Posterior cingulate gyrus (tissue), 11 donors: ENCODE measurements around the gene DPY19L1.
"Not testable (repeated sequence)": the region's sequence is repeated elsewhere in the genome, so short reads cannot be mapped to it uniquely, and the experiment has no call there.

ENCODE experiments used
- DNase-seq, 10 donors: peaks; one replicate each; pipeline versions ENCODE4 v3.0.0 to v3.0.0-alpha.2; 2020 to 2021; ENCODE audit warnings: mixed read lengths in 3 of 10
- intact Hi-C: fragments of 100-400 bp; cut with DNase I; formaldehyde crosslinking; loops from one replicate; pipeline ENCODE4 v1.15.1; 2023

DPY19L1 gene

GRCh38 chr7:34931739-34932138, 105.5 kb downstream of the DPY19L1 start:
- intact Hi-C loops: no loop called here
- DNase-seq: no peak

- DNase-seq: peak in 2 of 10 donors; percentile 67 to 80
- intact Hi-C loops: loop anchor here (10.0 kb wide), 1 partner anchor 55 kb away; no protein-coding TSS in a partner anchor
These were observed 107.5 kb downstream of the DPY19L1 start for GRCh38 chr7:34929783-34930182.

GRCh38 chr7:34928560-34928959, 108.7 kb downstream of the DPY19L1 start:
- no peak for DNase-seq
- intact Hi-C loops: loop anchor here (1.0 to 10.0 kb wide), 3 partner anchors 54 to 169 kb away; no protein-coding TSS in a partner anchor

- intact Hi-C loops: loop anchor here (1.0 to 10.0 kb wide), 3 partner anchors 53 to 169 kb away; no protein-coding TSS in a partner anchor
These were observed 109.2 kb downstream of the DPY19L1 start for GRCh38 chr7:34928052-34928451.

GRCh38 chr7:34920470-34920869, 116.8 kb downstream of the DPY19L1 start:
- intact Hi-C loops: loop anchor here (10.0 kb wide), 1 partner anchor 46 kb away; no protein-coding TSS in a partner anchor
- DNase-seq: not testable (repeated sequence)

More at GRCh38 chr7:34928052-34928451, 109.2 kb downstream of the DPY19L1 start:
- DNase-seq: peak; percentile 34 to 95 (median 83)

GRCh38 chr7:34919038-34919437, 118.2 kb downstream of the DPY19L1 start:
- intact Hi-C loops, DNase-seq: not testable (repeated sequence)

- DNase-seq, intact Hi-C loops: not testable (repeated sequence)
These were observed 119.0 kb downstream of the DPY19L1 start for GRCh38 chr7:34918198-34918861.

- intact Hi-C loops, DNase-seq: not testable (repeated sequence)
These were observed 119.8 kb downstream of the DPY19L1 start for GRCh38 chr7:34917515-34917914.

- intact Hi-C loops: no loop called here
- DNase-seq: no peak
These were observed 121.0 kb downstream of the DPY19L1 start for GRCh38 chr7:34916267-34916666.

GRCh38 chr7:34912236-34912635, 125.0 kb downstream of the DPY19L1 start:
- intact Hi-C loops: no loop called here
- no peak for DNase-seq

GRCh38 chr7:34906266-34906850, 130.9 kb downstream of the DPY19L1 start:
- intact Hi-C loops, DNase-seq: not testable (repeated sequence)

- no peak for DNase-seq
- intact Hi-C loops: no loop called here
These were observed 132.3 kb downstream of the DPY19L1 start for GRCh38 chr7:34904987-34905386.

- intact Hi-C loops, DNase-seq: not testable (repeated sequence)
These were observed 133.4 kb downstream of the DPY19L1 start for GRCh38 chr7:34903921-34904320.

GRCh38 chr7:34902182-34902581, 135.1 kb downstream of the DPY19L1 start:
- intact Hi-C loops: no loop called here
- DNase-seq: no peak

GRCh38 chr7:34900891-34901513, 136.3 kb downstream of the DPY19L1 start:
- intact Hi-C loops: no loop called here

GRCh38 chr7:34895202-34895601, 142.1 kb downstream of the DPY19L1 start:
- intact Hi-C loops: no loop called here
- DNase-seq: no peak

More at GRCh38 chr7:34900891-34901513, 136.3 kb downstream of the DPY19L1 start:
- no peak for DNase-seq

- intact Hi-C loops: no loop called here
- DNase-seq: no peak
These were observed 147.3 kb downstream of the DPY19L1 start for GRCh38 chr7:34889951-34890350.

GRCh38 chr7:34886856-34887255, 150.4 kb downstream of the DPY19L1 start:
- intact Hi-C loops: no loop called here
- no peak for DNase-seq

- DNase-seq, intact Hi-C loops: not testable (repeated sequence)
These were observed 153.4 kb downstream of the DPY19L1 start for GRCh38 chr7:34883855-34884254.

GRCh38 chr7:34879871-34880270, 157.4 kb downstream of the DPY19L1 start:
- intact Hi-C loops: loop anchor here (10.0 kb wide), 1 partner anchor 45 kb away; no protein-coding TSS in a partner anchor
- no peak for DNase-seq
